Hepatocyte (in vitro differentiated cells): ENCODE results near the gene NT5M. TPM values are rescaled to one million over a fixed set of nuclear protein-coding genes. Genes with fewer than 3 reads are reported as not detected.

Experiments
- DNase-seq: peaks from one replicate; pipeline ENCODE4 v3.0.0-alpha.2; 2016; ENCODE audit warnings: low spot score
- H2AFZ ChIP-seq: fragments of 200-600 bp; sonication (generic); 2 replicates; pipeline ENCODE4 v1.6.0; 2016; ENCODE audit warnings: antibody characterized with exemption, mild to moderate bottlenecking
- H3K27ac ChIP-seq: fragments of 200-600 bp; sonication (generic); 2 replicates; pipeline ENCODE4 v1.5.1; 2016; ENCODE audit warnings: mild to moderate bottlenecking
- H3K27me3 ChIP-seq: fragments of 200-600 bp; sonication (generic); 2 replicates; pipeline ENCODE4 v1.6.1; 2016
- H3K36me3 ChIP-seq: fragments of 200-600 bp; sonication (generic); replicated peaks from 2 replicates; pipeline ENCODE4 v1.5.1; 2016; ENCODE audit warnings: low read depth; ENCODE audit not compliant: insufficient read depth
- H3K4me1 ChIP-seq: fragments of 200-600 bp; sonication (generic); 2 replicates; pipeline ENCODE4 v1.5.1; 2016; ENCODE audit warnings: mild to moderate bottlenecking, moderate library complexity; ENCODE audit not compliant: insufficient read depth
- H3K4me2 ChIP-seq: fragments of 200-600 bp; sonication (generic); 2 replicates; pipeline ENCODE4 v1.6.0; 2016
- H3K4me3 ChIP-seq: fragments of 200-600 bp; sonication (generic); 2 replicates; pipeline ENCODE4 v1.5.1; 2016; ENCODE audit warnings: mild to moderate bottlenecking
- H3K79me2 ChIP-seq: fragments of 200-600 bp; sonication (generic); 2 replicates; pipeline ENCODE4 v1.6.0; 2017; ENCODE audit warnings: mild to moderate bottlenecking
- H3K9me2 ChIP-seq: fragments of 200-600 bp; sonication (generic); replicated peaks from 2 replicates; pipeline ENCODE4 v1.6.0; 2017; ENCODE audit warnings: mild to moderate bottlenecking; ENCODE audit not compliant: insufficient read depth
- H3K9me3 ChIP-seq: fragments of 200-600 bp; sonication (generic); 2 replicates; pipeline ENCODE4 v1.5.1; 2016; ENCODE audit warnings: low read depth, mild to moderate bottlenecking
- H4K20me1 ChIP-seq: fragments of 200-600 bp; sonication (generic); 2 replicates; pipeline ENCODE4 v1.6.0; 2016; ENCODE audit warnings: mild to moderate bottlenecking; ENCODE audit not compliant: insufficient read depth, poor library complexity, severe bottlenecking
- CTCF ChIP-seq: fragments of 200-600 bp; sonication (generic); IDR thresholded peaks from 2 replicates; pipeline ENCODE4 v1.5.1; 2016; ENCODE audit warnings: antibody characterized with exemption, mild to moderate bottlenecking; ENCODE audit not compliant: poor library complexity
- EZH2 ChIP-seq: fragments of 200-600 bp; sonication (generic); IDR thresholded peaks from 2 replicates; pipeline ENCODE4 v1.6.1; 2016; ENCODE audit warnings: antibody characterized with exemption, mild to moderate bottlenecking, borderline replicate concordance
- EZH2phosphoT487 ChIP-seq: fragments of 200-600 bp; sonication (generic); IDR thresholded peaks from one replicate; pipeline ENCODE4 v1.6.1; 2018; ENCODE audit warnings: antibody characterized with exemption, mild to moderate bottlenecking, low read depth, moderate library complexity; ENCODE audit not compliant: unreplicated experiment, severe bottlenecking
- WGBS: methylation state at CpG from one replicate; pipeline ENCODE4 v1.1.6; 2016; ENCODE audit warnings: low lambda C conversion rate; ENCODE audit errors: missing lambda C conversion rate; 5-methylcytosine and 5-hydroxymethylcytosine counted together
- polyA plus RNA-seq: library from polyadenylated mRNA; unstranded; fragments of >200 nt; fragmentation: Nextera tagmentation; extraction: Ambion mirVana; gene quantifications from 2 replicates; pipeline ENCODE4 v1.2.1, GENCODE V29; 2016
- total RNA-seq: library from RNA; depleted of rRNA; stranded (reverse); fragments of >200 nt; gene quantifications from 2 replicates; pipeline ENCODE4 v1.2.3, GENCODE V29; 2014

Gene NT5M
- total and polyA plus RNA-seq, 2 experiments from 2014 or later: 3.4 to 3.5 TPM

- WGBS: 95% methylated on average over 16 of the region's 16 CpGs
- no peaks in the 10 kb centered on the region for H3K79me2 ChIP-seq
- no peaks in the 10 kb centered on the region for H3K36me3 ChIP-seq
- DNase-seq: peak; percentile 5
- H3K27me3 ChIP-seq: no peaks in the 10 kb centered on the region
- TF ChIP-seq CTCF: no peak
- TF ChIP-seq EZH2: no peak
- TF ChIP-seq EZH2phosphoT487: no peak
- no peak overlapping the region for H3K27ac ChIP-seq
- no peak overlapping the region for H3K4me3 ChIP-seq
- no peaks in the 10 kb centered on the region for H3K9me2 ChIP-seq
- peaks cover 4% of the 10 kb centered on the region for H3K4me1 ChIP-seq
- H3K4me2 ChIP-seq: no peak overlapping the region
- H4K20me1 ChIP-seq: no peaks in the 10 kb centered on the region
- H3K9me3 ChIP-seq: no peaks in the 10 kb centered on the region
- H2AFZ ChIP-seq: no peak overlapping the region
Observed at GRCh38 chr17:17351356-17351891, 48.3 kb downstream of the NT5M start.

DNA sequence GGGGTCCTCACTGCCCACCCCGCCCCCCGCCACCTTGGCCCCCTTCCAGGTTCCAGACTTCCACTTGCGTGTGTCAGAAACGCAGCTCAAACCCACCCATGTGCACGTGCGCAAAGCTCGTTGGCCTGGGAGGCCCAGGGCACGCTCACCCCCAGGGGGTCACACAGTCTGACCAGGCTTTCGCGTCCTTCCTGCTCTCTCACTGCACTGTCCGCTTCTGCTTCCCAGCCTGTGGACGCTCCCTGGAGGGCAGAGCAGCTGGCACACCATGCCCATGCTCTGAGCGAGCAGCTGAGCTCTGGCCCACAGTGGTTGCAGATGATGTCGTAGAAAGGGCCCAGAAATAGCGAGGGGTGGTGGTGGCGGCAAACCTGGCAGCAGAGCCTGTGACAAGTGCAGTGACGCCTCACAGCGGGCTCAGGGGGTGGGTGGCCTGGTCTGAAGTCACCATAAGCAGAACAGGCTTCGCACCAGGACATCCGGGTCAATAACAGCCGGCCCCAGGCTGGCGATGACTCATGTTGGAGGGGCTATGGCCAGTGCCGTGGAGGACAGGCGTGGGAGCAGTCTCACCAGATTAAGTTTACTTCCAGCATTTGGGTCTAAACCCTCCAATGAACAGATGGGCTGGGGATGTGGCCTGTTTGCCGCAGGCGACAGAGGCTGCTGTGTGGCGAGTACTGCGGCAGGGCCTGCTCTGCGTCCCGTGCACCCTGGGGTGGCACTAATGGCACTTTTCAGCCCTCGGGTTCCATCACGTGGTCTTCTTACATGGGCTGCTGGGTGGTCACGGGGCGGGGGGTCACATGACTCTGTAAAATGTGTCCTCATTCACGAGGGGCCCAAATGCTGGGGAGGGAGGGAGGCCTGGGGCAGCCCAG, 49.0 kb downstream of the NT5M start:
- Histone ChIP-seq H3K79me2 (no peaks in the 10 kb centered on the region), H2AFZ (no peak overlapping the region), H3K4me2 (no peak overlapping the region), H3K27ac (no peak overlapping the region), H4K20me1 (no peaks in the 10 kb centered on the region), H3K27me3 (no peaks in the 10 kb centered on the region), H3K9me2 (no peaks in the 10 kb centered on the region), H3K4me1 (peaks cover 4% of the 10 kb centered on the region), H3K4me3 (no peak overlapping the region), H3K36me3 (no peaks in the 10 kb centered on the region), H3K9me3 (no peaks in the 10 kb centered on the region)
- peak; percentile 48 for DNase-seq
- WGBS: 77% methylated on average over 32 of the region's 35 CpGs
- TF ChIP-seq CTCF (no peak), EZH2 (no peak), EZH2phosphoT487 (no peak)

- H4K20me1 ChIP-seq: no peaks in the 10 kb centered on the region
- peaks cover 4% of the 10 kb centered on the region for H3K4me1 ChIP-seq
- no peak for DNase-seq
- TF ChIP-seq CTCF (no peak), EZH2phosphoT487 (no peak), EZH2 (no peak)
- H3K4me2 ChIP-seq: no peak overlapping the region
- H3K9me2 ChIP-seq: no peaks in the 10 kb centered on the region
- WGBS: 86% methylated on average over 14 of the region's 14 CpGs
- H3K36me3 ChIP-seq: no peaks in the 10 kb centered on the region
- no peaks in the 10 kb centered on the region for H3K9me3 ChIP-seq
- no peak overlapping the region for H3K27ac ChIP-seq
- H2AFZ ChIP-seq: no peak overlapping the region
- no peak overlapping the region for H3K4me3 ChIP-seq
- H3K79me2 ChIP-seq: no peaks in the 10 kb centered on the region
- H3K27me3 ChIP-seq: no peaks in the 10 kb centered on the region
Observed at GRCh38 chr17:17352836-17353624, 49.9 kb downstream of the NT5M start.
